Nephron (organoid): ENCODE data around the gene MMP3.

ENCODE experiments used
- H3K27ac Mint-ChIP-seq, 3 experiments: 2 replicates each; pipeline ENCODE4 v1.8.0; 2020; ENCODE audit warnings: mixed read lengths in 3 of 3, mild to moderate bottlenecking in 2 of 3, moderate library complexity in 1 of 3
- H3K27me3 Mint-ChIP-seq: 2 replicates; pipeline ENCODE4 v1.8.0; 2021; ENCODE audit warnings: low read depth, mild to moderate bottlenecking, moderate library complexity, mixed read lengths
- H3K36me3 Mint-ChIP-seq: 2 replicates; pipeline ENCODE4 v1.8.0; 2020; ENCODE audit warnings: low read depth, mixed read lengths
- H3K4me1 Mint-ChIP-seq: 2 replicates; pipeline ENCODE4 v1.8.0; 2020; ENCODE audit warnings: mixed read lengths
- H3K4me3 Mint-ChIP-seq, 3 experiments: 2 replicates each; pipeline ENCODE4 v1.8.0; 2020; ENCODE audit warnings: mild to moderate bottlenecking in 3 of 3, mixed read lengths in 3 of 3, moderate library complexity in 2 of 3
- H3K9me3 Mint-ChIP-seq: 2 replicates; pipeline ENCODE4 v1.8.0; 2020; ENCODE audit warnings: mixed read lengths
- CTCF ChIP-seq, 3 experiments: fragments of 200-600 bp; sonication (generic); IDR thresholded peaks; one replicate each; pipeline ENCODE4 v1.5.0; 2021; ENCODE audit warnings: antibody characterized with exemption in 3 of 3; ENCODE audit not compliant: unreplicated experiment in 3 of 3

MMP3 gene

DNA sequence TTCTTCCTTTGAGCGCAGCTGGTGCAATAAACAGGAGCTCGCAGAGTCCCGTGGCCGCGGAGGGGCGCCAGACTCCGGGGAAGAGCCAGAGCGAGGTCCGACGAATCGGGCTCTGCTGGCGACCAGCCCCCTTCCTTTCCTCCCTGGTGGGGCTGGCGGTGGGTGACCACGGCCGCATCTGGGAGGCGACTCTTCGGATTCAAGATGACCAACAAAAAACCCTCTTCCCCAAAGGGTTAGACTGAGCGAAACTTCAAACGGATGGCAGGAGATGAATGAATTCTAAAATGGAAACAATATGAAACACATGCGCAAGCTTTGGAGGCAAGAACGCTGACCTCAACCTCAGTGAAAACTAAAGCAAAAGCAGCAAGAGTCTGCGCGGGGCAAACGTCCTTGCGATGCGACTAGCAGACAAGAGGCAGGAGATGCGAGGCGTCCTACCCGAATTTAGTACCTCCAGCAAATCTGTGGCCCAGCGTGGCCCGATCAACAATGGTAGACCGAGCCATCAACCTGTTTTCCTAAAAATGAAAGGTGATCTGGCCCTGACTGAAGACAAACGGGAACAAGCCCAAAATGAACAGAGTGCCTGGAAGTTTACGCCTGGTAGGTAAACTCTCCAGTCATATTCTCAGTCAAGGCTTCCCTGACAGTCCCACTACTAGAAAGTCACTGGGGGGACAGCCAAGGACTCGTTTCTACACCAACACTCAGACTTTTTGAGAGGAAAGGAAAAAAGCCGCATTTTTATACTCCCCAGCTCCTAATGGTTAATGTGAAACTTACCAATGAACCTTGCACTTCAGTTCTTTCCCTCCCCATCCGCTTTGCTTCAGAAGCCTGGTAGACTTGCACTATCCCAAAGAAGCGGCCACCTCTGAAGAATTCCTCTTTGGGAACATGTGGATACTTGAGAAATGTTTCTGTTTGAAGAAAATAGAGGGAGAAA is 11.6 kb downstream of the MMP3 start:
- TF ChIP-seq CTCF (IDR thresholded peaks at IDR 0.05; ENCODE audit: unreplicated experiment in 3 of 3), result no peak
- peaks cover 4% of the 10 kb centered on the region for H3K9me3 Mint-ChIP-seq
- peaks cover 13% of the 10 kb centered on the region for H3K4me1 Mint-ChIP-seq
- no peaks in the 10 kb centered on the region for H3K27me3 Mint-ChIP-seq
- H3K27ac Mint-ChIP-seq, result peak overlapping the region in 1 of 3 experiments; percentile 70
- no peaks in the 10 kb centered on the region for H3K36me3 Mint-ChIP-seq
- no peak overlapping the region for H3K4me3 Mint-ChIP-seq

- TF ChIP-seq CTCF (IDR thresholded peaks at IDR 0.05; ENCODE audit: unreplicated experiment in 3 of 3), result no peak
- Mint-ChIP-seq H3K4me3 (no peak overlapping the region), H3K27ac (no peak overlapping the region), H3K27me3 (no peaks in the 10 kb centered on the region), H3K4me1 (peaks cover 6% of the 10 kb centered on the region), H3K9me3 (peaks cover 7% of the 10 kb centered on the region), H3K36me3 (no peaks in the 10 kb centered on the region)
Measured at GRCh38 chr11:102831128-102831488, 12.3 kb downstream of the MMP3 start.

DNA sequence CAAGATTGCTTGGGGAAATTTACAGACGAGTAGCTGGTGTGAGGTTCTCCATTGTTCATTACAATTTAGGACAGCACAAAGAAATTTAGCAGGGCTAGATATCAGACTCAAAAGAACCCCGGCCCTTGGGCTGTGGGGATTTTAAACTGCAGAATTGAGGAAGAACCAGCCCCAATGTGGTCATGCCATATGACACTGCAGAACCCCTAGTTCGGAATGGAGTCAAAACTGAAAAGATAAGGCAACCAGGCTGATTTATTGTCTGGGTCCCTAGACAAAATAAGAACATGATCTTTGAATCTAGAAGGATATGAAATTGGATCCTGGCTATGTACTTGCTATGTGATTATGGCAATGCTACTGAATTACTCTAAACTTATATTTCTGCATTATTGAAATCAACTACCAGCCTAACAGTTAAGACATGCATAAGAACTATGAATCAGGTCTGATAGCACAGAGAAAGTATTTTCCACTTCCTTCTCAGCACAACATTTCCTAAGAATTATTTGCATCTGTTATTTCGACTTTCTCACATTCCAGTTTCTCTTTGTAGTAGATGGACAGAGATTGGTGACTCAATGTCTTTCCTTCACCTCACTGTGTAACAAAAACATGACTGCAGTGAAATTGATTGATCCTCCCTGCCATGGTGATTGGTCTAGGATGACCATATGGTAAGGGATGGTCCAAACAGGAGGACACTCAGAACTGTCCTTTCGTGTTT is 13.2 kb downstream of the MMP3 start:
- Mint-ChIP-seq H3K27ac (no peak overlapping the region), H3K36me3 (no peaks in the 10 kb centered on the region), H3K9me3 (peaks cover 10% of the 10 kb centered on the region), H3K4me1 (no peaks in the 10 kb centered on the region), H3K27me3 (no peaks in the 10 kb centered on the region), H3K4me3 (no peak overlapping the region)
- TF ChIP-seq CTCF (IDR thresholded peaks at IDR 0.05; ENCODE audit: unreplicated experiment in 3 of 3), result no peak

DNA sequence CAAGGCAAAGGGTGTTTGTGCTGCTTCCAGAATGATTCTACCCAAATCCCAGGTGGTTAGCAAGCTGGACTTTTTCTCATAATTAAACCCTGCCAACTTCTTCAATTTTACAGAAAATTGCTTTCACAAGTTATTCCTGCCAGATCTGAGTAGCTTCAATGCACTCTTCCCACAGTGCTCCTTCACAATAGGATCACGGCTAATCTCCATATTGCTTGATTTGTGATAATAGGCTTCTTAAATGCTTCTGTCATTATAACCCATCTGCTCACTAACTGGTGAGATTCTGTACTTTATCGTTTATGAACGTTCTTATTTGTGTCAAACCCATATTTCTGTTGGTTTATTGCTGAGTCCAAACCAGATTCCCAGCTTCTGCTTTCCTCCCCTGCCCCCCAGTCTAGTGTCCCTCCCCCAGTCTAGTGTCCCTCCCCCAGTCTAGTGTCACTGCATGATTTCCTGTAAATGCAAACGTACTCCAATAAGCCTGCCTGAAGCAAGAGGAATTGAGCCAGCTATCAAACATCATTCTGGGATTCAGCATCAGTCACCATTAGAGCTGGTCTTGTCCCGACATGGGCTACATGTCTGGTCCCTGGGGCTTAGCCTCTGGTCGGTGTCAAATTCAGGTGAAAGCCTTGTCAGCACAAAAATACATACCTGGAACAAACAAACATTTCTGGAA is 14.0 kb downstream of the MMP3 start:
- no peak for TF ChIP-seq CTCF (IDR thresholded peaks at IDR 0.05; ENCODE audit: unreplicated experiment in 3 of 3)
- Mint-ChIP-seq H3K9me3 (peaks cover 13% of the 10 kb centered on the region), H3K4me1 (no peaks in the 10 kb centered on the region), H3K36me3 (no peaks in the 10 kb centered on the region), H3K4me3 (no peak overlapping the region), H3K27ac (no peak overlapping the region), H3K27me3 (no peaks in the 10 kb centered on the region)

GRCh38 chr11:102824556-102824955 is 18.9 kb downstream of the MMP3 start:
- Mint-ChIP-seq H3K4me1 (no peaks in the 10 kb centered on the region), H3K9me3 (peaks cover 13% of the 10 kb centered on the region), H3K4me3 (no peak overlapping the region), H3K27ac (no peak overlapping the region), H3K27me3 (no peaks in the 10 kb centered on the region), H3K36me3 (no peaks in the 10 kb centered on the region)
- no peak for TF ChIP-seq CTCF (IDR thresholded peaks at IDR 0.05; ENCODE audit: unreplicated experiment in 3 of 3)
